ENCODE measurements around the gene BSG.

GRCh38 chr19:524062-524674, 48.2 kb upstream of the BSG start:
- no peak for TF ChIP-seq POLR2AphosphoS5 (IDR thresholded peaks at IDR 0.05; ENCODE audit: borderline replicate concordance, low read depth, low read length)
- no peak for TF ChIP-seq EZH2 (IDR thresholded peaks at IDR 0.05)
- no peak for TF ChIP-seq FOXP2 (optimal IDR thresholded peaks at IDR 0.05; ENCODE audit: control extremely low read depth, extremely low read length, insufficient read depth)
